Loucy (cell line): ENCODE results near the gene PDE4DIP.
"Not testable (repeated sequence)": the region's sequence is repeated elsewhere in the genome, so short reads cannot be mapped to it uniquely, and the experiment has no call there.

Source experiments
- H2AFZ ChIP-seq: fragments of 200-600 bp; sonication (generic); 2 replicates; pipeline ENCODE4 v1.6.0; 2016; ENCODE audit warnings: antibody characterized with exemption, mild to moderate bottlenecking, low read length, moderate library complexity
- H3F3A ChIP-seq: fragments of 200-600 bp; 2 replicates; pipeline ENCODE4 v1.6.0; 2016; ENCODE audit warnings: antibody characterized with exemption, low read depth, mild to moderate bottlenecking
- H3K27me3 ChIP-seq: fragments of 200-600 bp; sonication (generic); 2 replicates; pipeline ENCODE4 v1.6.1; 2014; ENCODE audit warnings: low read length, mild to moderate bottlenecking; ENCODE audit not compliant: insufficient read depth, poor library complexity, severe bottlenecking
- H3K36me3 ChIP-seq: fragments of 200-600 bp; sonication (generic); 2 replicates; pipeline ENCODE4 v1.6.1; 2016; ENCODE audit warnings: low read length; ENCODE audit not compliant: insufficient read depth
- H3K4me1 ChIP-seq: fragments of 200-600 bp; sonication (generic); 2 replicates; pipeline ENCODE4 v1.5.1; 2014; ENCODE audit warnings: low read length, mild to moderate bottlenecking; ENCODE audit not compliant: insufficient read depth, poor library complexity, severe bottlenecking
- H3K4me2 ChIP-seq: fragments of 200-600 bp; sonication (generic); 2 replicates; pipeline ENCODE4 v1.6.0; 2014; ENCODE audit warnings: antibody characterized with exemption, low read length, low read depth, mild to moderate bottlenecking; ENCODE audit not compliant: poor library complexity, severe bottlenecking
- H3K4me3 ChIP-seq: fragments of 200-600 bp; sonication (generic); 2 replicates; pipeline ENCODE4 v1.5.1; 2014; ENCODE audit warnings: low read length, mild to moderate bottlenecking, mixed read lengths; ENCODE audit not compliant: poor library complexity, severe bottlenecking
- H3K79me2 ChIP-seq: fragments of 200-600 bp; sonication (generic); 2 replicates; pipeline ENCODE4 v1.6.1; 2014; ENCODE audit warnings: low read length; ENCODE audit not compliant: insufficient read depth
- H3K9ac ChIP-seq: fragments of 200-600 bp; sonication (generic); 2 replicates; pipeline ENCODE4 v1.6.0; 2014; ENCODE audit warnings: mild to moderate bottlenecking, low read depth, low read length, moderate library complexity; ENCODE audit not compliant: poor library complexity, severe bottlenecking
- H3K9me2 ChIP-seq: fragments of 200-600 bp; sonication (generic); replicated peaks from 2 replicates; pipeline ENCODE4 v1.6.1; 2016; ENCODE audit warnings: low read depth, low read length, mixed read lengths
- H3K9me3 ChIP-seq: fragments of 200-600 bp; sonication (generic); 2 replicates; pipeline ENCODE4 v1.6.1; 2014; ENCODE audit warnings: mild to moderate bottlenecking, antibody characterized with exemption, low read length, low read depth; ENCODE audit not compliant: insufficient read depth
- H4K20me1 ChIP-seq: fragments of 200-600 bp; sonication (generic); 2 replicates; pipeline ENCODE4 v1.6.0; 2014; ENCODE audit warnings: antibody characterized with exemption, low read length, mild to moderate bottlenecking; ENCODE audit not compliant: insufficient read depth, poor library complexity, severe bottlenecking

Gene PDE4DIP

GRCh38 chr1:148874408-148875388 lies 30.5 kb downstream of the PDE4DIP start:
- not testable (repeated sequence) for H3K9me3 ChIP-seq, H3K9ac ChIP-seq, H2AFZ ChIP-seq, H3K4me2 ChIP-seq, H3K27me3 ChIP-seq, H3F3A ChIP-seq, H3K4me1 ChIP-seq, H3K36me3 ChIP-seq, H4K20me1 ChIP-seq, H3K4me3 ChIP-seq, H3K9me2 ChIP-seq, H3K79me2 ChIP-seq

- not testable (repeated sequence) for H3K4me2 ChIP-seq, H3K9ac ChIP-seq, H3F3A ChIP-seq, H2AFZ ChIP-seq, H4K20me1 ChIP-seq, H3K79me2 ChIP-seq, H3K9me2 ChIP-seq, H3K27me3 ChIP-seq, H3K4me3 ChIP-seq, H3K4me1 ChIP-seq, H3K36me3 ChIP-seq, H3K9me3 ChIP-seq
These were observed 35.7 kb downstream of the PDE4DIP start for GRCh38 chr1:148879812-148880416.

DNA sequence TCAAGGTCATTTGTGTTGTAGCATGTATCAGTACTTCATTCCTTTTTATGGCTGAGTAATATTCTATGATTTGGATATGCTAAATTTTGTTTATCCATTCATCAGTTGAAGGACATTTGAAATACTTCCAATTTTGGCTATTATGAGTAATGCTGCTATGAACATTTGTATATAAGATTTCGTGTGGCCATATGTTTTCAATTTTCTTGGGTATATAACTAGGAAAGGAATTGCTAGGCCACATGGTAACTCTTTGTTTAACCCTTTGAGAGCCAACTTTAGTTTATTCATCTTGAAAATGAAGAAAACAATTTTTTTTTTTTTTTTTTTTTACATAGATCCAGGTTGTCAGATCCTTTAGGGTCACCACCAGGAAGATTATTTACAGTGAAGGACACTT lies 37.0 kb downstream of the PDE4DIP start:
- not testable (repeated sequence) for H3K27me3 ChIP-seq, H3K36me3 ChIP-seq, H2AFZ ChIP-seq, H3K9ac ChIP-seq, H3K4me3 ChIP-seq, H4K20me1 ChIP-seq, H3K9me3 ChIP-seq, H3K4me1 ChIP-seq, H3K4me2 ChIP-seq, H3K79me2 ChIP-seq, H3F3A ChIP-seq, H3K9me2 ChIP-seq

GRCh38 chr1:148885219-148885618 lies 41.0 kb downstream of the PDE4DIP start:
- H3K4me2 ChIP-seq, H3K9me2 ChIP-seq, H2AFZ ChIP-seq, H3K79me2 ChIP-seq, H3K4me3 ChIP-seq, H3K36me3 ChIP-seq, H3K4me1 ChIP-seq, H3K9me3 ChIP-seq, H4K20me1 ChIP-seq, H3K27me3 ChIP-seq, H3F3A ChIP-seq, H3K9ac ChIP-seq: not testable (repeated sequence)

- H3K9ac ChIP-seq, H3K9me2 ChIP-seq, H3K4me1 ChIP-seq, H3K36me3 ChIP-seq, H3K4me2 ChIP-seq, H3F3A ChIP-seq, H3K79me2 ChIP-seq, H3K4me3 ChIP-seq, H4K20me1 ChIP-seq, H3K27me3 ChIP-seq, H2AFZ ChIP-seq, H3K9me3 ChIP-seq: not testable (repeated sequence)
These were observed 42.1 kb downstream of the PDE4DIP start for GRCh38 chr1:148886293-148886692.

GRCh38 chr1:148888597-148888996 lies 44.4 kb downstream of the PDE4DIP start:
- H3F3A ChIP-seq, H3K36me3 ChIP-seq, H3K79me2 ChIP-seq, H2AFZ ChIP-seq, H4K20me1 ChIP-seq, H3K9ac ChIP-seq, H3K9me3 ChIP-seq, H3K4me1 ChIP-seq, H3K9me2 ChIP-seq, H3K27me3 ChIP-seq, H3K4me3 ChIP-seq, H3K4me2 ChIP-seq: not testable (repeated sequence)

DNA sequence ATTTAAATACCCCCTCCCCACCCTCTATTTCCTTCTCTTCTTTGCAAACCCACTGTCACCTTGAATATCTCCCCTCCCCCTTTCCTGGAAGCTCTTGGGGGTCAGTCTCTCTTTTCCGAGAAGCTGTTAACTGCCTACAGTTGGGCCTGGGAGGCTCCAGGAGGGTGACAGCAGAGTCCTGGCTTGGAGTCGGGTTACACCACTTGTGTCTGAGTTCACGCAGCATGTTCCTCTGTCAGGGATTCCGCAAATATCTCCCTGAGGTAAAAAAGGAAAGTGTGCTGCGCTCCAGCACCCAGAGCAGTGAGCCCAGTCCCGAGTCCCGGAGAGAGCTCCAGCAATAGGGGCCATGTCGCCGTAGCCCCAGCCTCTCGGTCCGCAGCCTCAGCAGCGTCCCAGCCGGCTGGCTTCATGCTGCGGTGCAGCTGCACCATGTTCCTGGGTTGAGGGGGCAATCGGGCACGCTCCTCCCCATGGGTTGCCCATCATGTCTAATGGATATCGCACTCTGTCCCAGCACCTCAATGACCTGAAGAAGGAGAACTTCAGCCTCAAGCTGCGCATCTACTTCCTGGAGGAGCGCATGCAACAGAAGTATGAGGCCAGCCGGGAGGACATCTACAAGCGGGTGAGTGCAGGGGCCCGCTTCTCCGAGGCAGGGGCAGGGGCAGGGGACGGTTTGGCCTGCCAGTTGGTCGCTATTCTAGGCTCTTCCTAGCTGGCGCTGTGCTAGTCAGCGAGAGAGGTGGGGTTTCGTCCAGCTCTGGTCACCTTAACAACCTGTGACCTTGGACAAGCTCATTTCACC lies 45.2 kb downstream of the PDE4DIP start:
- not testable (repeated sequence) for H3F3A ChIP-seq, H3K27me3 ChIP-seq, H3K9me3 ChIP-seq, H3K4me3 ChIP-seq, H3K9me2 ChIP-seq, H3K4me1 ChIP-seq, H3K79me2 ChIP-seq, H3K36me3 ChIP-seq, H3K9ac ChIP-seq, H2AFZ ChIP-seq, H3K4me2 ChIP-seq, H4K20me1 ChIP-seq
